ENCODE results near the gene FLII. TPM values are rescaled to one million over a fixed set of nuclear protein-coding genes. Genes with fewer than 3 reads are reported as not detected.

The FLII gene
- total RNA-seq, result 100 to 1,000 TPM; 244 to 388 (median 274) TPM

DNA sequence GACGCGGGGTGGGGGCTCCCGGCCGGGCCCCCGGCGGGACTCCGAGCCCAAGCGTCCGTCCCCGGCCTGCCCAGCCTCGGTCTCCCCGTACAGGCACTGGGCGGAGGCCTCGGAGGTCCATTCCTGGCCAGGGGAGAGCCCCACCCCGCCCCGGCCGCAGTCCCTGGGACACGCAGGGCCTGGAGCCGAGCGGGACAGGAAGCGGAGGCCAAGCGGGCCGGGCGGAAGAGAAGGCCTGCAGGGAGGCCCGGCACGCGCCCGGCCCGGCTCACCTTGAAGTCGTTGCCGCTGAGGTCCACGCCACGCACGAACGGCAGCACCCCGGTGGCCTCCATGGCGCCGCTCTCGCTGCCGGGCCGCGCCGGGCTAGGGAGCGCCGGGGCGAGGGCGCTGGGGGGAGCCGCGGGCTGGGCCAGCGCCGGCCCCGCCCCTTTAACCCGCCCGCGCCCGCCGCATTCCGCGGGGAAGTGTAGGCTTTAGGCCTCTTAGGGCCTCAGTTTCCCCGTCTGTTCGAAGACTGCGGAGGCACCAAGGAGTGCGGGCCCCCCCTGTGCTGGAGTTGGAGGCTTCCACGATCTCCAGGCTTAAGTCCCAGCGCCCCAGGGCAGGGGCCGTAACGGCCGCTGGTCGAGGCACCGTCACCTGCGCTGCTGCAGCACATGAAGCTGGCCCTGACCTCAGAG lies at the start of gene FLII:
Gene FLII, minus strand, starts transcription at position 383 of the 683 bp plus-strand sequence. Its CDS starts 48 bp downstream, at position 335.
- TF ChIP-seq, protein P1, sequence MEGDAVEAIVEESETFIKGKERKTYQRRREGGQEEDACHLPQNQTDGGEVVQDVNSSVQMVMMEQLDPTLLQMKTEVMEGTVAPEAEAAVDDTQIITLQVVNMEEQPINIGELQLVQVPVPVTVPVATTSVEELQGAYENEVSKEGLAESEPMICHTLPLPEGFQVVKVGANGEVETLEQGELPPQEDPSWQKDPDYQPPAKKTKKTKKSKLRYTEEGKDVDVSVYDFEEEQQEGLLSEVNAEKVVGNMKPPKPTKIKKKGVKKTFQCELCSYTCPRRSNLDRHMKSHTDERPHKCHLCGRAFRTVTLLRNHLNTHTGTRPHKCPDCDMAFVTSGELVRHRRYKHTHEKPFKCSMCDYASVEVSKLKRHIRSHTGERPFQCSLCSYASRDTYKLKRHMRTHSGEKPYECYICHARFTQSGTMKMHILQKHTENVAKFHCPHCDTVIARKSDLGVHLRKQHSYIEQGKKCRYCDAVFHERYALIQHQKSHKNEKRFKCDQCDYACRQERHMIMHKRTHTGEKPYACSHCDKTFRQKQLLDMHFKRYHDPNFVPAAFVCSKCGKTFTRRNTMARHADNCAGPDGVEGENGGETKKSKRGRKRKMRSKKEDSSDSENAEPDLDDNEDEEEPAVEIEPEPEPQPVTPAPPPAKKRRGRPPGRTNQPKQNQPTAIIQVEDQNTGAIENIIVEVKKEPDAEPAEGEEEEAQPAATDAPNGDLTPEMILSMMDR (IDR thresholded peaks at IDR 0.05; ENCODE audit: low read depth), result no peak

DNA sequence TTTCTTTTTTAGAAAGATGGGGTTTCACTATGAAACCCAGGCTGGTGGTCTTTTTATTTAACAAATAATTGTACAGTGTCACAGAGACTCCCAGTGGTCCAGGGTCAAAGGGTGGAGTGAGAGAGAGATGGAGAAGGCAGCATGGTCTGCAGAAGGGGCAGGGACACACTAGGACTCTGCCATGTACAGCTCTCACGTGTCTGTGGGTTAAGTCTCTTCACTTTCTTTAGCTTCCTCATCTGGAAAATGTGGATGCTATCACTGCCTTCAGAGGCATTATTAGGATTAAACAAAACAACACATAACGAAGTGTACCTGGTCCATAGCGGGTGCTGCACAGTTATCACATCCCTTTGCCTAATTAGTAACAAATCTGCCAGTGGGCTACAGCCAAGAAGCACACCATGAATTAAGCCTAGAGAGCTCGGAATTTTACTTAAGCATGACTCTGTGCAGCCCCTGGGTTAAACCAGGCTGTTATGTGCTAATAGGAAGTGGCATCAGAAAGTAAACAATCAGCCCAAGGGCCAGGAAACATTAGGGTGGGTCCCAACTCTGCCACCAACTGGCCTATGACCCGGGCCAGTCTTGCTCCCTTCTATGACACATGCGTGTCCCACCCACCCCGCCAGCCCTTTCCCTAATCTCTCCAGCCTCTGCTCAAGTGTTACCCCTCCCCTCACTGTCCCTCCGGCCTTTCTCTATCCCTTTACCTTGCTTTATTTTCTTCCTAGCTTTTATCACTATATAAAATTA lies 42.4 kb upstream of the FLII start:
- TF ChIP-seq, protein P1 (IDR thresholded peaks at IDR 0.05; ENCODE audit: low read depth), result no peak

DNA sequence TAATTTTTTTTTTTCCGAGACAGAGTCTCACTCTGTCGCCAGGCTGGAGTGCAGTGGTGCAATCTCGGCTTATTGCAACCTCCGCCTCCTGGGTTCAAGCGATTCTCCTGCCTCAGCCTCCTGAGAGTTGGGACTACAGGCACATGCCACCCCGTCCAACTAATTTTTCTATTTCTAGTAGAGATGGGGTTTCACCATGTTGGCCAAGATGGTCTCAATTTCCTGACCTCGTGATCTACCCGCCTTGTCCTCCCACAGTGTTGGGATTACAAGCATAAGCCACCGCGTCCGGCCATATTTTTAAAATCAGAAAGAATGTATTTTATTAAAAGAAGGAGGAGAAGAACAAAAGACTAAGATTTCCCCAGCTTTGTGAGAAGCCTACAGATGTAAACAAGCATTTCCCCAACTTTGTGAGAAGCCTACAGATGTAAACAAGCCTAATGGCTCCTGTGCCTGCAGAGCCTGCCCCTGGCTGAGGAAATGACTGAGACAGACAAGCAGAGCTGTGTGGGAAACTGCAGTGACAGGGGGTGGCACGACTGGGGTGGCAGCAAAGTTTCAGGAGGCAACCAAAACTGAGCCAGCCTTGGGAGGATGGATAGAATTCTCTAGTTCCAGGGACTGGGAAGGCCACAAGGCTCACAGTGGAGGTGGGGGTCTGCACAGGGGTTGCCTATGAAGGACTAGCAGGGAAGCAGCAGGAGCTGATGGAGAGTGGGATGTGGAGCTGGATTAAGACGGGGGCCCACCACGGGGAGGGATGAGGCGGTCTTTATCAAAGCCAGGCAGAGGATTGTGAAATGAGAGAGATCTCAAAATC lies 33.4 kb upstream of the FLII start:
- TF ChIP-seq, protein P1 (IDR thresholded peaks at IDR 0.05; ENCODE audit: low read depth), result no peak

- TF ChIP-seq, protein P1 (IDR thresholded peaks at IDR 0.05; ENCODE audit: low read depth), result no peak
Observed at GRCh38 chr17:18285296-18285695, 26.8 kb upstream of the FLII start.

- TF ChIP-seq, protein P1 (IDR thresholded peaks at IDR 0.05; ENCODE audit: low read depth), result no peak
Observed at GRCh38 chr17:18281788-18282187, 23.2 kb upstream of the FLII start.

DNA sequence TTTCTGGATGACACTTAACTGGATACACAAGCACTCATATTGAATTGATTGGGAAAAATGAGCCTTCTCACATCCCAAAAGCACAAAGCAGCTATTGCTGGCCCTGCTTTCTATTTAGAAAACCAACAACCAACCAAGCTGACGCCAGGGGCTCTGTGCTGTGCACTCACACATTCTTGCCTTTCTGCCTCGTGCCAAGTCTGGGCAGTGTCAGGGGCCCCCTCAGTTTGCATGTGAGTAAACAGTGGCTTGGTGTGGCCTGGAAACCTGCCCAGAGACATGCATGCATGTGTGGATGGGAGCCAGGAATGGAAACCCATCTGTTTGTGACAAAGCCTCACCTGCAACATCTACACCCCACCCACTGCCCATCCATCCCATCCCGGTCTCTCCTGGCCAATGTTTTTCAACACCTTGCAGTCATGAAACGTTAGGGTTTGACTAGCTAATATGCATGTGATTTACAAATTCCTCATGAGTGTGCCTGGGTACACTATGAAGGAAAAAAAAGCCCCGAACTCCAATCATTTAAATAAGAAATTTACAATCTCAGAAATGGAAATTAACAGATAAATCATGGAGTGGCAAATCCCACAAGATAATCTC lies 22.3 kb upstream of the FLII start:
- TF ChIP-seq, protein P1 (IDR thresholded peaks at IDR 0.05; ENCODE audit: low read depth), result no peak

Data from subcutaneous adipose tissue (tissue), 4 donors.